Measurements from ENCODE around the gene PDLIM1. TPM values are rescaled to one million over a fixed set of nuclear protein-coding genes. Genes with fewer than 3 reads are reported as not detected.
"Not testable (repeated sequence)": the region's sequence is repeated elsewhere in the genome, so short reads cannot be mapped to it uniquely, and the experiment has no call there.

The PDLIM1 gene
- total RNA-seq, 1 donor from 2014 or later: 358 TPM

- Histone ChIP-seq H3K9me3 (replicated peaks) (no peaks in the 10 kb centered on the region), H3K27me3 (ENCODE audit: low read depth) (no peaks in the 10 kb centered on the region), H3K27ac (replicated peaks) (no peak overlapping the region), H3K36me3 (peaks cover 54% of the 10 kb centered on the region), H3K4me1 (peaks cover 32% of the 10 kb centered on the region), H3K4me3 (no peak overlapping the region)
- no peak for TF ChIP-seq CTCF (IDR thresholded peaks at IDR 0.05; ENCODE audit: borderline replicate concordance)
- no peak for DNase-seq
- intact Hi-C loops (cut with micrococcal nuclease): no loop called here
Measured at GRCh38 chr10:95233377-95234034, 57.3 kb downstream of the PDLIM1 start.

- H3K4me1 ChIP-seq: peaks cover 14% of the 10 kb centered on the region
- peaks cover 29% of the 10 kb centered on the region for H3K36me3 ChIP-seq
- H3K27ac ChIP-seq (replicated peaks): peak overlapping the region; percentile 41
- H3K27me3 ChIP-seq (ENCODE audit: low read depth); intact Hi-C loops (cut with micrococcal nuclease); H3K9me3 ChIP-seq (replicated peaks): not testable (repeated sequence)
- peak overlapping the region; percentile 71 for H3K4me3 ChIP-seq
- peak; percentile 51 for DNase-seq
Measured at GRCh38 chr10:95230677-95231586, 59.9 kb downstream of the PDLIM1 start.

- Histone ChIP-seq H3K4me3 (peak overlapping the region; percentile 71), H3K36me3 (peaks cover 19% of the 10 kb centered on the region), H3K27me3 (ENCODE audit: low read depth) (no peaks in the 10 kb centered on the region), H3K27ac (replicated peaks) (peak overlapping the region; percentile 41), H3K4me1 (peaks cover 14% of the 10 kb centered on the region), H3K9me3 (replicated peaks) (no peaks in the 10 kb centered on the region)
- DNase-seq: no peak
- intact Hi-C loops (cut with micrococcal nuclease): no loop called here
- TF ChIP-seq CTCF (IDR thresholded peaks at IDR 0.05; ENCODE audit: borderline replicate concordance): no peak
Measured at GRCh38 chr10:95229724-95230627, 60.8 kb downstream of the PDLIM1 start.

- intact Hi-C loops (cut with micrococcal nuclease); H3K4me3 ChIP-seq; DNase-seq; H3K27me3 ChIP-seq (ENCODE audit: low read depth); H3K9me3 ChIP-seq (replicated peaks); H3K27ac ChIP-seq (replicated peaks): not testable (repeated sequence)
- H3K36me3 ChIP-seq: peaks cover 11% of the 10 kb centered on the region
- peaks cover 14% of the 10 kb centered on the region for H3K4me1 ChIP-seq
Measured at GRCh38 chr10:95228934-95229723, 61.7 kb downstream of the PDLIM1 start.

GRCh38 chr10:95225136-95225535 lies 65.7 kb downstream of the PDLIM1 start:
- no peak for TF ChIP-seq CTCF (IDR thresholded peaks at IDR 0.05; ENCODE audit: borderline replicate concordance)
- no peak for DNase-seq
- intact Hi-C loops (cut with micrococcal nuclease): no loop called here
- no peaks in the 10 kb centered on the region for H3K36me3 ChIP-seq
- peaks cover 7% of the 10 kb centered on the region for H3K4me1 ChIP-seq
- H3K27me3 ChIP-seq (ENCODE audit: low read depth): no peaks in the 10 kb centered on the region
- H3K4me3 ChIP-seq: no peak overlapping the region
- H3K9me3 ChIP-seq (replicated peaks): no peaks in the 10 kb centered on the region
- H3K27ac ChIP-seq (replicated peaks): no peak overlapping the region

Measured in left ventricle myocardium inferior (tissue), 1 donor.